HepG2 (cell line): ENCODE results near the gene PANK1. TPM values are rescaled to one million over a fixed set of nuclear protein-coding genes. Genes with fewer than 3 reads are reported as not detected.

Experiments used
- ATAC-seq: fragments of 200-7000 bp; cut with Tn5 transposase; 3 replicates; pipeline ENCODE4 v1.9.1; 2020; ENCODE audit warnings: mild to moderate bottlenecking, moderate library complexity
- BruUV-seq: library from RNA; stranded (reverse); fragments of 400-500 nt; replicated peaks from 2 replicates; lab custom pipeline; 2021; lab: Mats Ljungman, UMichigan
- CTCF ChIA-PET: fragments of 300-600 bp; formaldehyde crosslinking; extraction: SDS; loops from one replicate; lab custom pipeline; 2021; ENCODE audit warnings: low total read pairs, inconsistent platforms, low intra/inter-chr PET ratio; lab: Yijun Ruan, JAX
- POLR2A ChIA-PET: fragments of 350-600 bp; sonication (Branson Sonifier 250); formaldehyde crosslinking; loops from one replicate; lab custom pipeline; 2020; ENCODE audit warnings: antibody characterized with exemption, inconsistent platforms; lab: Yijun Ruan, JAX
- DNase-seq: peaks from one replicate; pipeline ENCODE4 v3.0.0-alpha.2; 2015; ENCODE audit warnings: low spot score
- FAIRE-seq: peaks from 3 replicates; lab custom pipeline; 2011; peaks lifted over from hg19 to GRCh38; lab: Jason Lieb, UNC
- H2AFZ ChIP-seq: one replicate; pipeline ENCODE4 v1.6.1; 2011; ENCODE audit warnings: low read length, inconsistent platforms
- H3K27ac ChIP-seq: fragments of 300-600 bp; 3 replicates; pipeline ENCODE4 v1.8.0; 2011; ENCODE audit warnings: mixed run types, mild to moderate bottlenecking, mixed read lengths, low read length, inconsistent platforms; ENCODE audit not compliant: insufficient read depth; ENCODE audit errors: extremely low read length
- H3K27me3 ChIP-seq, 2 experiments: fragments of 200-600 bp in 1 of 2; 2 replicates in 1 of 2; 3 replicates in 1 of 2; pipeline versions ENCODE4 v1.6.0 to v1.8.0; 2011; ENCODE audit warnings: low read length in 2 of 2, mild to moderate bottlenecking in 2 of 2, moderate library complexity in 2 of 2, inconsistent platforms in 1 of 2; ENCODE audit not compliant: insufficient read depth in 2 of 2, control insufficient read depth in 1 of 2
- H3K36me3 ChIP-seq, 2 experiments: fragments of 200-600 bp in 1 of 2; replicated peaks in 1 of 2; 2 replicates in 1 of 2; 3 replicates in 1 of 2; pipeline versions ENCODE4 v1.5.1 to v1.8.0; 2011; ENCODE audit warnings: low read length in 2 of 2, inconsistent platforms in 1 of 2; ENCODE audit not compliant: insufficient read depth in 2 of 2, control insufficient read depth in 1 of 2
- H3K4me1 ChIP-seq: 2 replicates; pipeline ENCODE4 v1.5.1; 2012; ENCODE audit warnings: low read length, inconsistent platforms; ENCODE audit not compliant: insufficient read depth
- H3K4me2 ChIP-seq: 2 replicates; pipeline ENCODE4 v1.6.0; 2011; ENCODE audit warnings: low read depth, low read length, inconsistent platforms
- H3K4me3 ChIP-seq, 3 experiments: fragments of 200-600 bp in 1 of 3; sonication (generic), shearing (Covaris generic) in 1 of 3; replicated peaks in 1 of 3; 2 replicates each; pipeline ENCODE4 v1.5.1; 2011 to 2016; ENCODE audit warnings: low read length in 3 of 3, inconsistent platforms in 2 of 3, low read depth in 2 of 3, mild to moderate bottlenecking in 2 of 3, control low read depth in 1 of 3, mixed read lengths in 1 of 3; ENCODE audit not compliant: insufficient read depth in 1 of 3
- H3K79me2 ChIP-seq: one replicate; pipeline ENCODE4 v1.6.1; 2011; ENCODE audit warnings: low read length, inconsistent platforms; ENCODE audit not compliant: insufficient read depth
- H3K9ac ChIP-seq: 2 replicates; pipeline ENCODE4 v1.6.0; 2011; ENCODE audit warnings: mild to moderate bottlenecking, low read depth, low read length, inconsistent platforms; ENCODE audit not compliant: insufficient read depth
- H3K9me3 ChIP-seq: 2 replicates; pipeline ENCODE4 v1.5.1; 2012; ENCODE audit warnings: mild to moderate bottlenecking, low read length
- H4K20me1 ChIP-seq: 2 replicates; pipeline ENCODE4 v1.6.0; 2011; ENCODE audit warnings: inconsistent platforms, mild to moderate bottlenecking, low read length, moderate library complexity; ENCODE audit not compliant: insufficient read depth
- BCLAF1 ChIP-seq: fragments of 450-650 bp; IDR thresholded peaks from 2 replicates; pipeline ENCODE4 v1.6.1; 2017; ENCODE audit warnings: mild to moderate bottlenecking
- ELF3 ChIP-seq: IDR thresholded peaks from 2 replicates; pipeline ENCODE4 v1.6.1; 2016; ENCODE audit warnings: missing genetic modification reagents, missing compliant biosample characterization
- MAX ChIP-seq: IDR thresholded peaks from 2 replicates; pipeline ENCODE4 v1.6.1; 2012; ENCODE audit warnings: inconsistent platforms
- RBAK ChIP-seq: sonication (generic); formaldehyde crosslinking; IDR thresholded peaks from 2 replicates; pipeline ENCODE4 v1.5.1; 2020; ENCODE audit warnings: mild to moderate bottlenecking, missing genetic modification reagents
- RFX3 ChIP-seq: IDR thresholded peaks from 2 replicates; pipeline ENCODE4 v1.6.1; 2016; ENCODE audit warnings: missing biosample characterization, missing genetic modification reagents
- ZBTB21 ChIP-seq: sonication (generic); formaldehyde crosslinking; IDR thresholded peaks from 2 replicates; pipeline ENCODE4 v1.4.0; 2020; ENCODE audit warnings: missing genetic modification reagents
- ZBTB44 ChIP-seq: sonication (generic); formaldehyde crosslinking; IDR thresholded peaks from 2 replicates; pipeline ENCODE4 v1.4.0; 2020; ENCODE audit warnings: missing genetic modification reagents
- ZNF276 ChIP-seq: sonication (generic); formaldehyde crosslinking; IDR thresholded peaks from 2 replicates; pipeline ENCODE4 v1.4.0; 2020; ENCODE audit warnings: mild to moderate bottlenecking, low read depth, missing genetic modification reagents
- ZNF670 ChIP-seq: sonication (generic); formaldehyde crosslinking; IDR thresholded peaks from 2 replicates; pipeline ENCODE4 v1.8.0; 2022; ENCODE audit warnings: mild to moderate bottlenecking, missing genetic modification reagents, borderline replicate concordance
- ZNF704 ChIP-seq: sonication (generic); formaldehyde crosslinking; IDR thresholded peaks from 2 replicates; pipeline ENCODE4 v1.8.1; 2023; ENCODE audit warnings: mild to moderate bottlenecking, inconsistent platforms, moderate library complexity, missing genetic modification reagents, borderline replicate concordance
- WGBS: methylation state at CpG from one replicate; pipeline ENCODE4 v1.1.6; 2017; ENCODE audit warnings: low lambda C conversion rate; 5-methylcytosine and 5-hydroxymethylcytosine counted together
- in situ Hi-C: cut with HindIII; loops from 2 replicates; pipeline ENCODE4 v1.10.0; 2017; ENCODE audit warnings: low pct_unique_long_range_greater_than_20kb; ENCODE audit not compliant: extremely low pct_ligation_motif_present
- intact Hi-C: fragments of 100-400 bp; cut with micrococcal nuclease; formaldehyde crosslinking; loops from one replicate; pipeline ENCODE4 v1.10.0; 2022; ENCODE audit not compliant: unreplicated experiment
- polyA plus RNA-seq, 8 experiments: library from polyadenylated mRNA; depleted of rRNA in 3 of 8; stranded (reverse) in 7 of 8; unstranded in 1 of 8; fragments of >200 nt; fragmentation: Illumina TruSeq in 4 of 8; extraction: Trizol in 4 of 8; gene quantifications; 2 replicates each; pipeline versions ENCODE4 v1.2.1 to v1.2.3, GENCODE V29; 2011 to 2016; ENCODE audit warnings: low read depth in 4 of 8, missing spikeins in 1 of 8, mixed read lengths in 1 of 8; ENCODE audit not compliant: insufficient read depth in 1 of 8
- total RNA-seq, 5 experiments: library from RNA; depleted of rRNA; stranded (reverse); fragments of >200 nt; fragmentation: Illumina TruSeq; extraction: Trizol; gene quantifications; 2 replicates each; pipeline ENCODE4 v1.2.3, GENCODE V29; 2016; ENCODE audit warnings: low read depth in 1 of 5

PANK1 gene
- total and polyA plus RNA-seq, 2 of the 13 experiments (the other 11 are each of a cell fraction or from before 2014, with no cell fraction given) = 18.2 to 33.3 TPM

- 26% methylated on average over 3 of the region's 3 CpGs for WGBS
- in situ Hi-C loops = no loop called here
- ChIA-PET CTCF (no interaction called here), POLR2A (no interaction called here)
- H3K27me3 ChIP-seq = no peaks in the 10 kb centered on the region; a peak in 1 of 5 replicates
- H3K79me2 ChIP-seq = no peaks in the 10 kb centered on the region
- FAIRE-seq (no peak), ATAC-seq (no peak), DNase-seq (no peak)
- TF ChIP-seq MAX (no peak), RFX3 (CRISPR knock-in tag) (no peak), ZNF670 (CRISPR knock-in tag) (no peak), ZBTB21 (CRISPR knock-in tag) (no peak), ZBTB44 (CRISPR knock-in tag) (no peak), ZNF704 (no peak), ZNF276 (no peak), ELF3 (CRISPR knock-in tag) (no peak), BCLAF1 (no peak), RBAK (no peak)
- no peak overlapping the region for H3K9ac ChIP-seq
- no peaks in the 10 kb centered on the region for H3K36me3 ChIP-seq
- H3K4me2 ChIP-seq = no peak overlapping the region
- H3K4me1 ChIP-seq = peaks cover 18% of the 10 kb centered on the region
- no peak overlapping the region for H3K4me3 ChIP-seq
- H4K20me1 ChIP-seq = no peaks in the 10 kb centered on the region
- no TSS peak for BruUV-seq
- H2AFZ ChIP-seq = no peak overlapping the region
- no peak overlapping the region for H3K27ac ChIP-seq
- H3K9me3 ChIP-seq = no peaks in the 10 kb centered on the region
- intact Hi-C loops = no loop called here
These were observed 78.0 kb downstream of the PANK1 start for GRCh38 chr10:89566992-89567391.
